ENCODE data around the gene BMP5.

Gene BMP5

DNA sequence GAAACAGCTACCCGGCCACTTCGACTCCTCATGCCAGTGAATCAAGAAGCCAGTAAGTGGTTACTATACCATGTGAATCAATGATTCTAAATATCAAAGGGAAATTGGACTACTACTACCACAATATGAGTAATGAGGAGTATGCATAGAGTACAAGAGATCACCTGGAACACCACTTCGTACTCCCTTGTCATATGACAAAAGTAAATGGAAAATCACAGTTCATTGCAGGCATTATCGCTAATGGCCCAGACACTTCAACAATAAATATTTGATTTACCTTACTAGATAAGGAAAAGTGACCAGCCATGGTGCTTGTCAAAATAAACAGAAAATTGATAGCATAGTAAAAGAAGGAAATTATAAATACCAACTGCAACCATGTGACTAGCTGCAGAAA is 73.1 kb downstream of the BMP5 start:
- DNase-seq, result no peak

DNA sequence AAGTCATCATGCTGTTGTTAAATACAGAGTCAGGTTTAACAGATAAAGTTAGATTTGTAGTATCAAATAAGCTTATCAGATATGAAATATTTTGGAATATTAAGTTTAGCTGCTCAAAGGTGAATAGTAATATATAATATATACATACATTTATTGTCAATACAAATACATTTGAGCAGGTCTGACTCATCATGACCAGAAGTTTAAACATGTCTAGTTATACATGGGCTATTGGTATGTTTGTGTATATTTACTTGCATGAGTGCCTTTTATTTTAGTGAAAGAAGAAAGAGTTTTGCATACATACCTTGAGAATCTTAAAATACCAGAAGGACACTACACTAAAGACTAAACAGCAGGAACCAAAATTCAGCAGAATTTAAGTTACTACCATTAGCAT is 76.8 kb downstream of the BMP5 start:
- no peak for DNase-seq

DNA sequence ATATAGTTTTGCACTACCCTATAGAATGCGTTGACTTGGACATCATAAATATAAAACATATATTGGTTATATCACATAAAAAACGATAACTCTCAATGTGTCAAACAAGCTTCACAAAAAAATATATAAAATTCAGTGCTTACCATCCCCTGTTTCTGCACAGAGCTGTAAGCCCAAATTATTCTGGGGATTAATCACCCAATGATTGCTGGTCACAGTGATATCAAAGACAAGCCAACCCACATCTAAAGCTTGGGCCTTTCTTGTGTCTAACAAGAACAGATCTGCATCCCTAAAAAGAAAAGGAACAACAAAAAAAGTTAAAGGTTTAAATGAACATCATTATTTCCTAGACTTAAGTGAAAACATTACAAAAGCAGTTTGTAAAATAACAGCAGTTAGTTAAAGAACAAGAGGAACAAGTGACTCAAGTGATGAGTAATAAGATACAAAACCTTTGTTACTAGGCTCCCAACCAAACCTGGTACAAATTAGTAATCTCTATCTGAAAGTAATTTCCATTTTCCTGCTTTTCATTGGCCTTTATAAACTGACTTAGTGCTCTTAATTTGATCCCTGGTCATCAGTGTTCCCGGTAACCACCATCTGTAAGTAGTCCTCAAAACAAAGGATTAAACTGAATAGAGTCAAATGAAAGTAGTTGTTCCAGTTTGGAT is 81.1 kb downstream of the BMP5 start:
- no peak for DNase-seq

DNA sequence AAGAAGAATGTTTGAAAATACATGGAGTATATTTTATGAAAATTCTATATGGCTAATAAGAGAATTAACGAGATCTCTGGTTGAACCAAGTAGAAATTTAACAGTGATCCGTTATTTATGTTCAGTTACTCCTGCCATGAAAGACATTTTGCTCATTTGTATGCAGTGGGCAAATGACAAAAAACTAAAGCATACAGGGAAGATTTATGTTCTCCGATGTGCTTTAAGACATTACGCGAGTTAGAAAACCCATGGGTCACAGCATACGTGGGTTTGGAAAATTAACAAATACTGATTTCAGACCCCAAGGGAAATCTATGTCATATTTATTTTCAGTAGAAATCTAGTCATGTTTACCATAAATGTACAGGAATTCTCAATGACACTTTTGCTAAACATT is 90.1 kb downstream of the BMP5 start:
- no peak for DNase-seq

- DNase-seq, result no peak
Measured at GRCh38 chr6:55782275-55782674, 93.1 kb downstream of the BMP5 start.

DNA sequence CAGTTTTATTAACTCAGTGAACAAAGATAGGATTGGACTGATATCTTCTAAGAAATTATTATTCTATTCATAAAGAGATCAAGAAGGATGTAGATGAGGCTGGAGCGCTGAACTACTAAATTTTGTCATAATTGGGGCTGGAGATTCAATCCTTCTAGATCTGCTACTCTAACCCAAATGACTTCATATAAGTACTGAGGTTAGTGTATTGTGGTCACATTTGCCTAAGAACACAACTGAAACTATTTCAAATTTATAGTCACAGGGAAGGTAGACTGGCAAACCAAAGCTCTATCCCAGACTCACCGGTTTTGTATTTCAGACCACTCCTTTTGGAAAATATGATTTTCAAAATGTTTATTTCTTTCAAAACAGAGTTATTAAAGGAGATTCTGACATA is 96.7 kb downstream of the BMP5 start:
- DNase-seq, result no peak

DNA sequence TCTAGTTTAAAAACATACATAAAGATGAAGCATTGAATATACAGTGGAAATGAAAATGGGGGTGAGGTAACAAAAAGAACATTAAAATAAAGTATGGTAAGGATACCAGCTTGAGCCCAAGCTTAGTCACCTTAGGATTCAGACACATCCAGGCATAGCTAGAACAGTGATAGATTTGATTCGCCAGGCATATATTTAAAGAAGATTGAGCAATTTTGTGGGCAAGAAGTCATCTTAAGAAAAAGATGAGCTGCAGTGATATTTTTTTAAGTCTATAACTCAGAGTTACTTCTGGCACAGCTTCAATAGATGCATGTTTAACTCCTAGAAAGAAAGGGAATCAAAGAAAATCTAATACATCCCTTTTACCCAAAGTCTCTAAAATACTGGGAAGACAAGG is 97.9 kb downstream of the BMP5 start:
- no peak for DNase-seq

- DNase-seq, result no peak
Measured at GRCh38 chr6:55776113-55776512, 99.3 kb downstream of the BMP5 start.

- no peak for DNase-seq
Measured at GRCh38 chr6:55775029-55775318, 100.4 kb downstream of the BMP5 start.

DNA sequence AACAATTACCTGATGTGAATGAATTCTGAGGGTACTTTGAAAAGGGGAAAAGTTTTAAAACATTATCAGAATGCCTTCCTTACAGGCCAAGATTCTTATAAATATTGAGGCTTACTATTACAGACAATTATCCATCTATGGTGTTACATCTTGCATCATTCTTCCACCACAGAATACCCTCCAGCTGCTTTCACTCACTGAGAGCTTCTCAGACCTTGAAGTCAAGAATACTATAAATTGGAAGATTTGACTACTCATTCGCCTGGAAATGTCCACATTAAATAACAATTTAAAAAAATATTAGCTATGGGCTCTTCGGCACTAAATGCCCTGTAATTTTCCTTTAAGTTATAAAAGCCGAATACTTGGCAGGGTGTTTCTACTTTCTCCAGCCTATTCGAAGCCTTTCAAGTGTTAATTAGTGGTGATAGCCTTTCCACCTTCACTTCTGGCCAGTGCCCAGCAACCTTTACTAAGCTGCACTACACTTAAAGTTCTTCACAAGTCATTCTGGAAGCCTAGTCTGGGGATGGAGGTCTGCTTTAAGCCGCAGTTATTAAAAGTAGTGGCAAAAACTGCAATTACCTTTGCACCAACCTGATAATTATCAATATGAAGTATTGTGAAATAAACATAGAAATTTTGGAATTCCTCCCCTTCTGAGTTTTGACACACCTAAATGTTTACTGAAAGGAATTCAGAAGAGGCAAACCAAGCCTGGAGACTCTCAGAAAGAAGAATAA is 100.9 kb downstream of the BMP5 start:
- no peak for DNase-seq

- DNase-seq, result no peak
Measured at GRCh38 chr6:55773620-55774216, 101.7 kb downstream of the BMP5 start.

GRCh38 chr6:55772730-55773129 is 102.7 kb downstream of the BMP5 start:
- DNase-seq, result no peak

DNA sequence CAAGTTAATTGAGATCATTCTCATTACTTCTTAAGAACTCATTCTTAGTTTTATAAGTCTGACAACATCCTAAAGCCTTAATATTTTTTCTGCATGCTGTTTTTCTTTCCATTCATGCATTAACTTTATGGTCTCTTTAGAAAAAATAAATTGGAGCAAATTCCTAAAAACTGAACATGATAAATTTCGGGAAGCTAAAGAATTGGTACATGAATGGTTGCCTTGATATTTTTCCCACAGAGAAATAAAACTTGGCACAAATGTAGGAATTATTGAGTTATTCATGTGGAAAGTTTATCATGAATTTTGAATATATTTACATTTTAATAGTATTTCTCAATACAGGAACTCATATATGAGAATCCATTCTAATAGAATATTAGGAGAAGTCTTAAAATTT is 115.9 kb downstream of the BMP5 start:
- no peak for DNase-seq

- no peak for DNase-seq
Measured at GRCh38 chr6:55758156-55758937, 117.0 kb downstream of the BMP5 start.

GRCh38 chr6:55756531-55757031 is 118.8 kb downstream of the BMP5 start:
- no peak for DNase-seq

GRCh38 chr6:55748880-55749279 is 126.5 kb downstream of the BMP5 start:
- no peak for DNase-seq

- DNase-seq, result no peak
Measured at GRCh38 chr6:55746473-55746872, 128.9 kb downstream of the BMP5 start.

DNA sequence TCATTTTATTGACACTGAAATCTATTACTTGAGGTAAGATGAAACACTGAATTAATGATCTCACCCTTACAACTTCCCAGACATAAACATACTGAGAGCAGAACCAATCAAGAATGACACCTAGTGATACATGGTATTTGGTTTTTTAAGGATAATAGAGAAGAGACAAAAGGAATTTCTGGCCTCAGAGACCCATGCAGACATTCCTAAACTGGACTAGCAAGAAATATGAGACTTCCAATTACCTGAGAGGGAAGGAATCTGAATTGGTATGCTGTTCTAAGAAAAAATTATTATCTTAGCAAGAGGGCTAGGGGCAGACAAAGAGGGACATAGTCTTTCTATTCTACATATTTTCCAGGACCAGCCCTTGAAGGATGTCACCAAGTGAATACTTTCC is 141.1 kb downstream of the BMP5 start:
- no peak for DNase-seq

DNA sequence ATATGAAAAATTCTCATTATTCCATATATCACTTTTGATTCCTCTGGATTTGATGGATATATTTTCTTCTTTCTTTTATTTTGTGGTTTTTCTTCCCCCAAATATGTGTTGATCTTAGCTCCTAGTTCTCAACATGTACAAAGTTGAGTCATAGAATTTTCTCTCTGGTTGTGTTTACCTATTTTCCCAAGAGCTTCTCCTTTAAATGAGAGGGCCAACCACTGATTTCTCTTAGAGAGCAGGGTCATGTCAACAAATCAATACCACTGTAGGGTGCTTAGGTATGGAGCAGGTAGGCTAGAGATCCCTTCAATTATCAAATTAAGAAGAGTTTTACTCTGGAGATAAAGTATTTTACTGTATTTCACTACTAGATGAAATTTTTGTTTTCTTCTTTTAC is 145.7 kb downstream of the BMP5 start:
- no peak for DNase-seq

- DNase-seq, result no peak
Measured at GRCh38 chr6:55726144-55726543, 149.2 kb downstream of the BMP5 start.

GRCh38 chr6:55714831-55715230 is 160.6 kb downstream of the BMP5 start:
- DNase-seq, result no peak

- no peak for DNase-seq
Measured at GRCh38 chr6:55713436-55713835, 162.0 kb downstream of the BMP5 start.

GRCh38 chr6:55708711-55709110 is 166.7 kb downstream of the BMP5 start:
- no peak for DNase-seq

Data from CD4-positive, alpha-beta T cell treated with Interferon gamma for 1 hour (primary cell).